Activated T-helper 2 cell treated with anti-CD3 and anti-CD28 coated beads, Interferon-gamma antibody, Interleukin-2, Interleukin-4, amounts not matched to agents 10 μg/mL and 5 μg/mL and 100 μg/mL, durations not matched to agents 14 hours and 24 hours and 36 hours (primary cell): Measurements from ENCODE around the gene PANK1. TPM values are rescaled to one million over a fixed set of nuclear protein-coding genes. Genes with fewer than 3 reads are reported as not detected.

Experiments
- DNase-seq: peaks from one replicate; pipeline ENCODE4 v3.0.0; 2021; ENCODE audit warnings: low spot score
- H3K27ac Mint-ChIP-seq: one replicate; pipeline ENCODE4 v1.8.0; 2021; ENCODE audit warnings: mixed read lengths
- H3K27me3 Mint-ChIP-seq: one replicate; pipeline ENCODE4 v1.8.0; 2021; ENCODE audit warnings: low read depth, mixed read lengths
- H3K36me3 Mint-ChIP-seq: one replicate; pipeline ENCODE4 v1.8.0; 2021; ENCODE audit warnings: low read depth, mixed read lengths
- H3K4me1 Mint-ChIP-seq: one replicate; pipeline ENCODE4 v1.8.0; 2021; ENCODE audit warnings: low read depth, mixed read lengths
- H3K4me3 Mint-ChIP-seq: one replicate; pipeline ENCODE4 v1.8.0; 2021; ENCODE audit warnings: low read depth, mild to moderate bottlenecking, moderate library complexity, mixed read lengths
- H3K9me3 Mint-ChIP-seq: one replicate; pipeline ENCODE4 v1.8.0; 2021; ENCODE audit warnings: mixed read lengths
- intact Hi-C: fragments of 100-400 bp; cut with micrococcal nuclease; formaldehyde crosslinking; loops from one replicate; pipeline ENCODE4 v1.15.1; 2023
- total RNA-seq: library from RNA; stranded (reverse); gene quantifications from 2 replicates; pipeline ENCODE4 v1.2.3, GENCODE V29; 2022

The PANK1 gene
- total RNA-seq, 1 donor from 2014 or later: 5.7 TPM

- H3K9me3 Mint-ChIP-seq: no peaks in the 10 kb centered on the region
- no peaks in the 10 kb centered on the region for H3K36me3 Mint-ChIP-seq
- intact Hi-C loops: no loop called here
- H3K27ac Mint-ChIP-seq: no peak overlapping the region
- DNase-seq: no peak
- H3K4me3 Mint-ChIP-seq: no peak overlapping the region
- peaks cover 2% of the 10 kb centered on the region for H3K27me3 Mint-ChIP-seq
- H3K4me1 Mint-ChIP-seq: no peaks in the 10 kb centered on the region
These were observed 70.0 kb downstream of the PANK1 start for GRCh38 chr10:89575031-89575430.

GRCh38 chr10:89574368-89574767 lies 70.7 kb downstream of the PANK1 start:
- no peaks in the 10 kb centered on the region for H3K36me3 Mint-ChIP-seq
- no peak for DNase-seq
- intact Hi-C loops: no loop called here
- no peak overlapping the region for H3K4me3 Mint-ChIP-seq
- no peaks in the 10 kb centered on the region for H3K4me1 Mint-ChIP-seq
- H3K27ac Mint-ChIP-seq: no peak overlapping the region
- no peaks in the 10 kb centered on the region for H3K9me3 Mint-ChIP-seq
- H3K27me3 Mint-ChIP-seq: peaks cover 2% of the 10 kb centered on the region

- DNase-seq: no peak
- no peak overlapping the region for H3K4me3 Mint-ChIP-seq
- intact Hi-C loops: no loop called here
- peaks cover 2% of the 10 kb centered on the region for H3K4me1 Mint-ChIP-seq
- peaks cover 27% of the 10 kb centered on the region for H3K27me3 Mint-ChIP-seq
- H3K27ac Mint-ChIP-seq: no peak overlapping the region
- H3K9me3 Mint-ChIP-seq: no peaks in the 10 kb centered on the region
- H3K36me3 Mint-ChIP-seq: no peaks in the 10 kb centered on the region
These were observed 77.3 kb downstream of the PANK1 start for GRCh38 chr10:89567576-89568245.

DNA sequence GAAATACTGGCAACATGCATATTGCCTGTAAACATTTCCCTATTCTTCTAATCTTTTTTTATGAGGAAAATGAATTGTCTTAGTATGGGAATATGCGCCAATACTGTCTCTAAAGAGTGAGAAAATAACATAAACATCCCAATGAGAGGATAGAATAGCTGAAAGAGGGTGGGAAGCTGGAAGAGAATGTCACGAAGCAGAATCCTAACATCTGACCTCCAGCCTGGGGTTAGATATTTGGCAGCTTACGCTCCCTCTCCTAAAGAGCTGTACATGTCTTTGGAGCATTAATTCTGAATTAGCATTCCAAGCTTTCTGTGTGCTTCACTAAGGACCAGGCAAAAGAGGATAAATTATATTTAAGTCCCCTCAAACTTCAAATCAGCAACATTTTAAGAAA lies 78.0 kb downstream of the PANK1 start:
- peaks cover 2% of the 10 kb centered on the region for H3K4me1 Mint-ChIP-seq
- peaks cover 30% of the 10 kb centered on the region for H3K27me3 Mint-ChIP-seq
- no peak for DNase-seq
- intact Hi-C loops: no loop called here
- no peaks in the 10 kb centered on the region for H3K36me3 Mint-ChIP-seq
- H3K9me3 Mint-ChIP-seq: no peaks in the 10 kb centered on the region
- no peak overlapping the region for H3K27ac Mint-ChIP-seq
- H3K4me3 Mint-ChIP-seq: no peak overlapping the region

DNA sequence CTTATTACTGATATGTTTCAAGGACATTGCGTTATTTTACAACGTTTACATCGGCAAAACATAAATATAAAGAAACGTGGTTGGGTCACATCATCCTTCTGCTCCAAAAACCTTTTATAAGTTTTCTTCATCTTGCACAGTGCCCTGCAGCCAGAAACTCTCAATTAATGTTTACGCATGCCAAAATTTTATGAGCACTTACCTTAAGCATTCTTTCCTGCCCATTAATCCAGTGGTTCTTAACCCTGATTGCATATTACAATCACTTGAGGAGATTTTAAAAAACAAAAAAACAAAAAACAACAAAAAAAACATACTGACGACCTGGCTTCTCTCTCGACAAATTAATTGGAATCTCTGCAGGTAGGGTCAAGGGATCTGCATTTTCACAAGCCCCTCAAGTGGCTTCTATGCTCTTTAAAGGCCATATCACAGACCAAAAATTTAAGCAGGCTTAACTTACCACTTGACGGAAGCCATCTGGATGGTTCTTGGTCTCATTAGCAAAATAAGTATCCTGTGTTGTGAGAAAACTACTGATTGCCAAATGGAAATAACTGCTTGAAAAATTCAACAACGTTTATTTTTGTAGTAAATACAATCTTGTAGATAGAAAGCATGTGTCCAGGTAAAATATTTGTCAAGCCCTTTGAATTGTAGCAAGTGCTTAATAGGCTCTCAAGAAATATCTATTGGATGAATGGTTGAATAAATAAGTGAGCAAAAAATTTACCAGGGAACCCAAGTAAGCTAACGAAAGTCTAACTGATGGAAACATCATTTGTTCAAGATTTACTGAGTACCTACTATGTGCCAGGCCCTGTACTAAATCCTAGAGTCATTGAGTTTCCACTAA lies 78.7 kb downstream of the PANK1 start:
- no peak for DNase-seq
- Mint-ChIP-seq H3K27me3 (peaks cover 33% of the 10 kb centered on the region), H3K4me1 (peaks cover 2% of the 10 kb centered on the region), H3K4me3 (no peak overlapping the region), H3K36me3 (no peaks in the 10 kb centered on the region), H3K27ac (no peak overlapping the region), H3K9me3 (no peaks in the 10 kb centered on the region)
- intact Hi-C loops: no loop called here

GRCh38 chr10:89565180-89565579 lies 79.9 kb downstream of the PANK1 start:
- DNase-seq: no peak
- intact Hi-C loops: no loop called here
- peaks cover 34% of the 10 kb centered on the region for H3K27me3 Mint-ChIP-seq
- no peaks in the 10 kb centered on the region for H3K36me3 Mint-ChIP-seq
- H3K4me1 Mint-ChIP-seq: peaks cover 2% of the 10 kb centered on the region
- no peak overlapping the region for H3K27ac Mint-ChIP-seq
- no peaks in the 10 kb centered on the region for H3K9me3 Mint-ChIP-seq
- H3K4me3 Mint-ChIP-seq: no peak overlapping the region

- Mint-ChIP-seq H3K27ac (no peak overlapping the region), H3K27me3 (peaks cover 36% of the 10 kb centered on the region)
- no peak for DNase-seq
These were observed 81.1 kb downstream of the PANK1 start for GRCh38 chr10:89563861-89564478.

GRCh38 chr10:89563311-89563710 lies 81.7 kb downstream of the PANK1 start:
- Mint-ChIP-seq H3K27ac (no peak overlapping the region), H3K27me3 (peaks cover 36% of the 10 kb centered on the region), H3K9me3 (no peaks in the 10 kb centered on the region), H3K4me1 (peaks cover 2% of the 10 kb centered on the region), H3K4me3 (no peak overlapping the region), H3K36me3 (no peaks in the 10 kb centered on the region)
- no peak for DNase-seq
- intact Hi-C loops: loop anchor here (5.0 kb wide), 1 partner anchor 346 kb away; no protein-coding TSS in a partner anchor

More at GRCh38 chr10:89563861-89564478, 81.1 kb downstream of the PANK1 start:
- no peaks in the 10 kb centered on the region for H3K9me3 Mint-ChIP-seq
- peaks cover 2% of the 10 kb centered on the region for H3K4me1 Mint-ChIP-seq
- H3K4me3 Mint-ChIP-seq: no peak overlapping the region
- intact Hi-C loops: loop anchor here (1.0 to 5.0 kb wide), 2 partner anchors 138 to 347 kb away; no protein-coding TSS in a partner anchor
- no peaks in the 10 kb centered on the region for H3K36me3 Mint-ChIP-seq

- H3K9me3 Mint-ChIP-seq: no peaks in the 10 kb centered on the region
- no peak overlapping the region for H3K4me3 Mint-ChIP-seq
- H3K36me3 Mint-ChIP-seq: no peaks in the 10 kb centered on the region
- no peak for DNase-seq
- peaks cover 7% of the 10 kb centered on the region for H3K27me3 Mint-ChIP-seq
- intact Hi-C loops: no loop called here
- no peaks in the 10 kb centered on the region for H3K4me1 Mint-ChIP-seq
- H3K27ac Mint-ChIP-seq: no peak overlapping the region
These were observed 88.4 kb downstream of the PANK1 start for GRCh38 chr10:89556600-89556999.

GRCh38 chr10:89555688-89556445 lies 89.2 kb downstream of the PANK1 start:
- intact Hi-C loops: no loop called here
- peaks cover 5% of the 10 kb centered on the region for H3K27me3 Mint-ChIP-seq

DNA sequence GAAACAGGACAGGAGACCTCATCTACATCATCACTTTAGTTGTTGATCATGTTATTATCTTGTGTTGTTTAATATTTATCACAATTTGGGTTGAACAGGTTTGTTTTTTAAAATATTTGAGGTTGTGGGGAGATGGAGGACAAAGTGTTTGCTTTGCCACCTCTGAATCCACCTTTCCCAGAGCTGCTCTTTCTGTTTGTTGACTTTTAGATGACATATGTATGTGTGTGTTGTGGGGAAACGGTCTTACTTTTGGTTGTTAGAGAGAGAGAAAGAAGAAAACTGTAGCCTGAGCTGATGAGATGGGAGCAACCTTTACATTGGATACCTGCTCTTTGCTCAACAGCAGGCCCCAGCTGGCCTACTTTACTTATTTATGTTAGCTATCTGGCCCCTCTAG lies 90.6 kb downstream of the PANK1 start:
- no peaks in the 10 kb centered on the region for H3K36me3 Mint-ChIP-seq
- no peak overlapping the region for H3K4me3 Mint-ChIP-seq
- no peak overlapping the region for H3K27ac Mint-ChIP-seq
- no peak for DNase-seq
- H3K4me1 Mint-ChIP-seq: no peaks in the 10 kb centered on the region
- H3K9me3 Mint-ChIP-seq: no peaks in the 10 kb centered on the region
- intact Hi-C loops: no loop called here
- H3K27me3 Mint-ChIP-seq: peaks cover 9% of the 10 kb centered on the region

More at GRCh38 chr10:89555688-89556445, 89.2 kb downstream of the PANK1 start:
- no peak for DNase-seq
- Mint-ChIP-seq H3K4me1 (no peaks in the 10 kb centered on the region), H3K27ac (no peak overlapping the region), H3K9me3 (no peaks in the 10 kb centered on the region), H3K36me3 (no peaks in the 10 kb centered on the region), H3K4me3 (no peak overlapping the region)

DNA sequence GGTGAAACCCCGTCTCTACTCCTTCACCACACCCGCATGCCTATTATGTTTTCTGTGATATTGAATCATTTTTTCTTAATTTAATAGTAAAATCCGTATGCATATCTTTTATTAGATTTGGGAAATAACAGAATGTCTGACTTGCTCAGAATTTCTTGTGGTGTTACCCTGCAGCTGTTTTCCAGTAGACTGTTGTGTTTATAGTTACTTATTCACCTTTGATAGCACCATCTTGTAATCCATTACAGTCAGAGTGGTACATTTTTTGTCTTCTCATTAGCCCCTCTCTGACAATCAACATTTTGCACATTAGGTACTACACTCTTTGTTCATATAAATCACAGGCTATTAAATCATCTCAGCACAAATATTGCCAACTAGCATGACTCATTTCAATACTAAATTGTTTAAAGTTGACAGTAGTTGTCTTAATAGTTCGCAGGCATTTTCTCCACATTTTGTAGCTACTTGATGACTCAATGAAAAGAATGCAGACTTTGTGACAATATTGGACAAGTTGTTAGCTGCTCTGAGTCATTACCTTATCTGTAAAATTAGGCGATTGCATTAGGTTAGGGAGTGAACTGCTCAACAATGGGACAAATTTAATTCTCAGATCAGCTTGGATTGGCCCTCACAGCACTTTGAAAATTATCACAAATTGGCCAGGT lies 91.8 kb downstream of the PANK1 start:
- no peak for DNase-seq
- Mint-ChIP-seq H3K4me3 (no peak overlapping the region), H3K27me3 (peaks cover 8% of the 10 kb centered on the region), H3K4me1 (no peaks in the 10 kb centered on the region), H3K27ac (no peak overlapping the region), H3K9me3 (no peaks in the 10 kb centered on the region), H3K36me3 (no peaks in the 10 kb centered on the region)
- intact Hi-C loops: no loop called here
